Stimulated activated CD4-positive, alpha-beta T cell treated with anti-CD3 and anti-CD28 coated beads, Interleukin-1b, Interleukin-23, amount 100 ng/mL, for 4 hours (primary cell): Measurements from ENCODE around the gene PPP2R3C.
"Not testable (repeated sequence)": the region's sequence is repeated elsewhere in the genome, so short reads cannot be mapped to it uniquely, and the experiment has no call there.

Experiments used
- DNase-seq, 2 donors: peaks; one replicate each; pipeline ENCODE4 v3.0.0-alpha.2; 2020; ENCODE audit warnings: low read depth in 2 of 2

PPP2R3C gene

DNA sequence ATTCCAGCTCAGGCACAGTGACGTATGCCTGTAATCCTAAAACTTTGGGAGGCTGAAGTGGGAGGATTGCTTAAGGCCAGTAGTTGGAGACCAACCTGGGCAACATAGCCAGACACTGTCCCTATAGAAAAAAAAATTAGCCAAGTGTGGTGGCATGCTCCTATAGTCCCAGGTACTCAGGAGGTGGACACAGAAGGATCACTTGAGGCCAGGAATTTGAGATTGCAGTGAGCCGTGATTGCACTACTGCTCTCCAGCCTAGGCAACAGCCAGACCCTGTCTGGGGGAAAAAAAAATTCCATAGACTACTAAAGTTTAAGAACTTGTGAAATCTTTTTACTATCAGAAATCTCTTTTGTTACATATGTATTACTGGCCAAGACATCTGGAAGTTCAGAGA is 69.2 kb downstream of the PPP2R3C start:
- no peak for DNase-seq

DNA sequence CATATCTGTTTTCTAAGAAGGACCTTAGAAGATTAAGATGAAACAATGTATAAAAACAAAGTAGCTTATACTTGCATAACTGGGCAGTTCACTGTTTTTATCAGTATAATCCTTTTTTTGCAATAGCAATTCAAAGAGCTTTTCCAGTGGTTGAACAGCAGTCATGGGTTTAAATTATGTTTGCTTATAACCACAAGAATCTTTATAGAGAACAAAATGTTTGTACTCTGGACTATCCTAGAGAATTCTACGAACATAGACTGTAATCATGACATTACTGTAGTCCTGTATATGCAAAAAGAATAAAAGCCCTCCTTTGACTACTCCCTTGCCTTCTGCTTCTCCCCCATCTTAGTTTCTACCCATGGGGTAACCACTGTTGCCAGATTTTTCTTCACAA is 70.0 kb downstream of the PPP2R3C start:
- DNase-seq: no peak

GRCh38 chr14:35050652-35051051 is 71.1 kb downstream of the PPP2R3C start:
- DNase-seq: no peak

- DNase-seq: no peak
These were observed 73.7 kb downstream of the PPP2R3C start for GRCh38 chr14:35047976-35048513.

- DNase-seq: peak in 1 of 2 donors; percentile 7
These were observed 74.8 kb downstream of the PPP2R3C start for GRCh38 chr14:35046751-35047536.

GRCh38 chr14:35046048-35046750 is 75.6 kb downstream of the PPP2R3C start, which contains the start of gene FAM177A1:
TSS of gene FAM177A1 (plus strand) at chr14:35046272. CDS start at chr14:35046464, 192 bp downstream.
- DNase-seq: peak; percentile 94 to 97

GRCh38 chr14:35045798-35046047 is 76.1 kb downstream of the PPP2R3C start:
- no peak for DNase-seq

GRCh38 chr14:35044939-35045797 is 76.6 kb downstream of the PPP2R3C start:
- peak in 1 of 2 donors; percentile 13 for DNase-seq

DNA sequence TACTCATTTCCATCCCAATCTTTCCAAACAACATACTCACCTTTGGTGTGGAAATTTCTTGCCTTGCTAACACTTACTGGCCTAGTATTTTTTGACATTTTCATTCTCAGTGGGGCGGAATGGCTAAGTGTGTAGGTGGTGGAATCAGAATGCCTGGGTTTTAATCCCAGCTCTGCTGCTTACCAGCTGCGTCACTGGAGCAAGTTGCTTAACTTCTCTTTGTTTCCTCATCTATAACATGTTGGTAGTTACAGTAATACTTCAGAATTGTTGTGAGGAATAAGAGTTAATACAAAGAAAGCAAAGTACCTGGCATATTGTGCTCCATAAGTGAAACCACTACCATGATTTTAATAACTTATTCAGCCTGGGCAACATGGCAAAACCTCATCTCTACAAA is 78.7 kb downstream of the PPP2R3C start:
- no peak for DNase-seq

DNA sequence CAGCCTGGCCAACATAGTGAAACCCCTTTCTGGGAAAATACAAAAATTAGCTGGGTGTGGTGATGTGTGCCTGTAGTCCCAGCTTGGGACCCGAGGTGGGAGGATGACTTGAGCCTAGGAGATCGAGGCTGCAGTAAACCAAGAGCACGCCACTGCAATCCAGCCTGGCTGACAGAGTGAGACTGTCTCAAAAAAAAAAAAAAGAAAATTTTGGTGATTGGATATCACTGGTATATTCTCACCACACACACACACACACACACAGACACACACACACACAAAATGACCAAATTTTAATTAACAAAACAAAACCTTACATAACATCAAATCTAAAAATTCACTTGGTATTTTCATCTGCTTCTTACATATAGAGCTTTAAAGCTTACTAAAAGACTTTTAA is 79.2 kb downstream of the PPP2R3C start:
- DNase-seq: no peak

DNA sequence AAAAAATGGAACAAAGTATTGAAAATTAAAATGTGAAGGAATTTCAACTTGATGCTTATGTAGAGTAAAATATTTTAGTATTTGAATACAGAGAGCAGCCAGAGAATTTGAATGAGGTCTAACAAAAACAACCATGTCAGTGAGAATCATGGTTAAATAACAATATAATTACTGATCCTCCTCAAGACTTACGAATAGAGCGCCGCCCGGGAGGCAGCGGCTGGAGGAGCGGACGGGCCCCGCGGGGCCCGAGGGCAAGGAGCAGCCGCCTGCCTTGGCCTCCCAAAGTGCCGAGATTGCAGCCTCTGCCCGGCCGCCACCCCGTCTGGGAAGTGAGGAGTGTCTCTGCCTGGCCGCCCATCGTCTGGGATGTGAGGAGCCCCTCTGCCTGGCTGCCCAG is 83.5 kb downstream of the PPP2R3C start:
- DNase-seq: not testable (repeated sequence)
